Measurements from ENCODE around the gene ZNF575. TPM values are rescaled to one million over a fixed set of nuclear protein-coding genes. Genes with fewer than 3 reads are reported as not detected.
"Not testable (repeated sequence)": the region's sequence is repeated elsewhere in the genome, so short reads cannot be mapped to it uniquely, and the experiment has no call there.

Gene ZNF575
- total and polyA plus RNA-seq, 4 donors, result 0.08 to 1.0 (median 0.49) TPM

DNA sequence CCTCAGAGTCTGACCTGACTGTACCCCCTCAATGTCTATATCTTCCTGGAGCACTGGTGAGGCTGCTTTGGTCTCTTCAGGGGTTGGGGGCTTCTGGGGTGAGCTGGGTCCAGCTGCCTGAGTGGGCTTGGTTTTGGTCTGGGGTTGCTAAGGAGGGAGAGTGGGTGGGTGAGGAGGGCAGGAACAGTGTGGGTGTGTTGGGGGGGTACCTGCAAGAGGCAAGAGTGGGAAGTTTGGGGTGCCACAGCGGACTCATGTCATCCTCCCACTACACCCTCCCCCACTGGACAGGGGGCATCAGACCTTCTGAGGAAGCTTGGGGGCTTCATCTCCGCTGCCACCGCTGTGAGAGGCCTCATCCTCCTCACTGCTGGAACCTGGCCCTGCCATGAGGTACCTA is 13.6 kb downstream of the ZNF575 start:
- no peak overlapping the region for H3K4me3 ChIP-seq (ENCODE audit: low read depth in 1 of 3, low read length in 3 of 3)
- H3K36me3 ChIP-seq (ENCODE audit: control insufficient read depth in 4 of 4, insufficient read depth in 3 of 4, low read depth in 1 of 4, low read length in 3 of 4), result peaks cover 3 to 26% (median 14%) of the 10 kb centered on the region in 4 donors
- H3K27me3 ChIP-seq (ENCODE audit: control insufficient read depth in 4 of 4, insufficient read depth in 4 of 4, low read length in 3 of 4), result no peaks in the 10 kb centered on the region
- H3K9me3 ChIP-seq (ENCODE audit: control insufficient read depth in 4 of 4, low read length in 3 of 4), result no peaks in the 10 kb centered on the region
- no peak overlapping the region for H3K9ac ChIP-seq (ENCODE audit: low read depth in 1 of 2, low read length in 2 of 2)
- TF ChIP-seq EGR1 (IDR thresholded peaks at IDR 0.05; ENCODE audit: low read depth in 2 of 2), result no peak
- no peak for TF ChIP-seq FOXA2 (IDR thresholded peaks at IDR 0.05)
- no peak for TF ChIP-seq HNF4G (IDR thresholded peaks at IDR 0.05)
- TF ChIP-seq, protein P1, sequence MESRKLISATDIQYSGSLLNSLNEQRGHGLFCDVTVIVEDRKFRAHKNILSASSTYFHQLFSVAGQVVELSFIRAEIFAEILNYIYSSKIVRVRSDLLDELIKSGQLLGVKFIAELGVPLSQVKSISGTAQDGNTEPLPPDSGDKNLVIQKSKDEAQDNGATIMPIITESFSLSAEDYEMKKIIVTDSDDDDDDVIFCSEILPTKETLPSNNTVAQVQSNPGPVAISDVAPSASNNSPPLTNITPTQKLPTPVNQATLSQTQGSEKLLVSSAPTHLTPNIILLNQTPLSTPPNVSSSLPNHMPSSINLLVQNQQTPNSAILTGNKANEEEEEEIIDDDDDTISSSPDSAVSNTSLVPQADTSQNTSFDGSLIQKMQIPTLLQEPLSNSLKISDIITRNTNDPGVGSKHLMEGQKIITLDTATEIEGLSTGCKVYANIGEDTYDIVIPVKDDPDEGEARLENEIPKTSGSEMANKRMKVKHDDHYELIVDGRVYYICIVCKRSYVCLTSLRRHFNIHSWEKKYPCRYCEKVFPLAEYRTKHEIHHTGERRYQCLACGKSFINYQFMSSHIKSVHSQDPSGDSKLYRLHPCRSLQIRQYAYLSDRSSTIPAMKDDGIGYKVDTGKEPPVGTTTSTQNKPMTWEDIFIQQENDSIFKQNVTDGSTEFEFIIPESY (IDR thresholded peaks at IDR 0.05), result no peak
- TF ChIP-seq NR2F2 (IDR thresholded peaks at IDR 0.05), result no peak
- peaks cover 4 to 13% (median 7%) of the 10 kb centered on the region in 4 donors for H3K4me1 ChIP-seq (ENCODE audit: control insufficient read depth in 4 of 4, insufficient read depth in 4 of 4, low read length in 3 of 4)
- 99% methylated on average over 3 of the region's 3 CpGs for WGBS
- no peak for DNase-seq (ENCODE audit: low spot score)
- no peak overlapping the region for H3K27ac ChIP-seq (ENCODE audit: low read depth in 1 of 2, low read length in 2 of 2)

DNA sequence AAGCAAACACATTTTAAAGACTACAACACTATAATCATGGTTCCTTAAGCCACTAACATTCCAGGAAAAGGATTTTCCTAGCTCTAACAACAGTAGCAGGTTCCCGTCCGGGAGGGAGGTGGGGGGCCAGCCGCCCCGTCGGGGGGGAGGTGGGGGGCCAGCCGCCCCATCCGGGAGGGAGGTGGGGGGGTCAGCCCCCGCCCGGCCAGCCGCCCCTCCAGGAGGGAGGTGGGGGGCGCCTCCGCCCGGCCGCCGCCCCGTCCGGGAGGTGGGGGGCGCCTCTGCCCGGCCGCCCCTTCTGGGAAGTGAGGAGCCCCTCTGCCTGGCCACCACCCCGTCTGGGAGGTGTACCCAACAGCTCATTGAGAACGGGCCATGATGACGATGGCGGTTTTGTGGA is 14.9 kb downstream of the ZNF575 start:
- peaks cover 8 to 34% (median 18%) of the 10 kb centered on the region in 4 donors for H3K36me3 ChIP-seq (ENCODE audit: control insufficient read depth in 4 of 4, insufficient read depth in 3 of 4, low read depth in 1 of 4, low read length in 3 of 4)
- H3K4me3 ChIP-seq (ENCODE audit: low read depth in 1 of 3, low read length in 3 of 3); DNase-seq (ENCODE audit: low spot score); H3K4me1 ChIP-seq (ENCODE audit: control insufficient read depth in 4 of 4, insufficient read depth in 4 of 4, low read length in 3 of 4); H3K9me3 ChIP-seq (ENCODE audit: control insufficient read depth in 4 of 4, low read length in 3 of 4); H3K9ac ChIP-seq (ENCODE audit: low read depth in 1 of 2, low read length in 2 of 2); H3K27ac ChIP-seq (ENCODE audit: low read depth in 1 of 2, low read length in 2 of 2); H3K27me3 ChIP-seq (ENCODE audit: control insufficient read depth in 4 of 4, insufficient read depth in 4 of 4, low read length in 3 of 4): not testable (repeated sequence)
- 93% methylated on average over 20 of the region's 24 CpGs for WGBS

DNA sequence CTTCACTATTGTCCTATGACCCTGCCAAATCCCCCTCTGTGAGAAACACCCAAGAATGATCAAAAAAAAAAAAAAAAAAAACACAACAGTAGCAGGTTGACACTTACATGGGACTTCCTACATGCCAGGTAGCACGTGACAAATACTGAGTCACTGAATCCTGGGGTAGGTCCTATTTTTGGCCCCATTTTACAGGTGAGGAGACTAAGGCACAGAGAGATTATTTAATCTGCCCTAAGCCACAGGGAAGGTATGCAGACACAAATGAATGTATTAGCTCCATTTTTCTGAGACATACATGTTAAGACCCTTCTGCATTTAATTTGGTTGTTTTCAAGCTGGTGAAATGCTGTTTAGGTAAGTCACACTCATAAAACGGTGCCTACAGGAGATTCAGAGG is 15.7 kb downstream of the ZNF575 start:
- DNase-seq (ENCODE audit: low spot score), result no peak
- WGBS, result 92% methylated on average over 2 of the region's 2 CpGs
- TF ChIP-seq JUND (IDR thresholded peaks at IDR 0.05) (no peak), HNF4A (conservative IDR thresholded peaks at IDR 0.05) (no peak), GABPA (IDR thresholded peaks at IDR 0.05 in 1 of 2, conservative IDR thresholded peaks at IDR 0.05 in 1 of 2) (no peak), NR2F2 (IDR thresholded peaks at IDR 0.05) (no peak), FOXA1 (IDR thresholded peaks at IDR 0.05) (no peak), EGR1 (IDR thresholded peaks at IDR 0.05; ENCODE audit: low read depth in 2 of 2) (no peak), RAD21 (IDR thresholded peaks at IDR 0.05) (no peak)
- TF ChIP-seq, protein P2, sequence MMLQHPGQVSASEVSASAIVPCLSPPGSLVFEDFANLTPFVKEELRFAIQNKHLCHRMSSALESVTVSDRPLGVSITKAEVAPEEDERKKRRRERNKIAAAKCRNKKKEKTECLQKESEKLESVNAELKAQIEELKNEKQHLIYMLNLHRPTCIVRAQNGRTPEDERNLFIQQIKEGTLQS (IDR thresholded peaks at IDR 0.05), result no peak
- TF ChIP-seq, protein P1 (IDR thresholded peaks at IDR 0.05), result no peak
- TF ChIP-seq, protein P3, sequence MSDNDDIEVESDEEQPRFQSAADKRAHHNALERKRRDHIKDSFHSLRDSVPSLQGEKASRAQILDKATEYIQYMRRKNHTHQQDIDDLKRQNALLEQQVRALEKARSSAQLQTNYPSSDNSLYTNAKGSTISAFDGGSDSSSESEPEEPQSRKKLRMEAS (IDR thresholded peaks at IDR 0.05), result no peak
- TF ChIP-seq, protein P4, sequence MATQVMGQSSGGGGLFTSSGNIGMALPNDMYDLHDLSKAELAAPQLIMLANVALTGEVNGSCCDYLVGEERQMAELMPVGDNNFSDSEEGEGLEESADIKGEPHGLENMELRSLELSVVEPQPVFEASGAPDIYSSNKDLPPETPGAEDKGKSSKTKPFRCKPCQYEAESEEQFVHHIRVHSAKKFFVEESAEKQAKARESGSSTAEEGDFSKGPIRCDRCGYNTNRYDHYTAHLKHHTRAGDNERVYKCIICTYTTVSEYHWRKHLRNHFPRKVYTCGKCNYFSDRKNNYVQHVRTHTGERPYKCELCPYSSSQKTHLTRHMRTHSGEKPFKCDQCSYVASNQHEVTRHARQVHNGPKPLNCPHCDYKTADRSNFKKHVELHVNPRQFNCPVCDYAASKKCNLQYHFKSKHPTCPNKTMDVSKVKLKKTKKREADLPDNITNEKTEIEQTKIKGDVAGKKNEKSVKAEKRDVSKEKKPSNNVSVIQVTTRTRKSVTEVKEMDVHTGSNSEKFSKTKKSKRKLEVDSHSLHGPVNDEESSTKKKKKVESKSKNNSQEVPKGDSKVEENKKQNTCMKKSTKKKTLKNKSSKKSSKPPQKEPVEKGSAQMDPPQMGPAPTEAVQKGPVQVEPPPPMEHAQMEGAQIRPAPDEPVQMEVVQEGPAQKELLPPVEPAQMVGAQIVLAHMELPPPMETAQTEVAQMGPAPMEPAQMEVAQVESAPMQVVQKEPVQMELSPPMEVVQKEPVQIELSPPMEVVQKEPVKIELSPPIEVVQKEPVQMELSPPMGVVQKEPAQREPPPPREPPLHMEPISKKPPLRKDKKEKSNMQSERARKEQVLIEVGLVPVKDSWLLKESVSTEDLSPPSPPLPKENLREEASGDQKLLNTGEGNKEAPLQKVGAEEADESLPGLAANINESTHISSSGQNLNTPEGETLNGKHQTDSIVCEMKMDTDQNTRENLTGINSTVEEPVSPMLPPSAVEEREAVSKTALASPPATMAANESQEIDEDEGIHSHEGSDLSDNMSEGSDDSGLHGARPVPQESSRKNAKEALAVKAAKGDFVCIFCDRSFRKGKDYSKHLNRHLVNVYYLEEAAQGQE (IDR thresholded peaks at IDR 0.05), result no peak

More for the DNA sequence above, 15.7 kb downstream of the ZNF575 start:
- H3K9ac ChIP-seq (ENCODE audit: low read depth in 1 of 2, low read length in 2 of 2), result no peak overlapping the region
- no peaks in the 10 kb centered on the region for H3K9me3 ChIP-seq (ENCODE audit: control insufficient read depth in 4 of 4, low read length in 3 of 4)
- H3K27ac ChIP-seq (ENCODE audit: low read depth in 1 of 2, low read length in 2 of 2), result no peak overlapping the region
- H3K4me1 ChIP-seq (ENCODE audit: control insufficient read depth in 4 of 4, insufficient read depth in 4 of 4, low read length in 3 of 4), result no peaks in the 10 kb centered on the region
- H3K36me3 ChIP-seq (ENCODE audit: control insufficient read depth in 4 of 4, insufficient read depth in 3 of 4, low read depth in 1 of 4, low read length in 3 of 4), result peaks cover 8 to 35% (median 16%) of the 10 kb centered on the region in 4 donors
- H3K4me3 ChIP-seq (ENCODE audit: low read depth in 1 of 3, low read length in 3 of 3), result no peak overlapping the region
- H3K27me3 ChIP-seq (ENCODE audit: control insufficient read depth in 4 of 4, insufficient read depth in 4 of 4, low read length in 3 of 4), result no peaks in the 10 kb centered on the region
